Chondrocyte (in vitro differentiated cells): Measurements from ENCODE around the gene MFAP3. TPM values are rescaled to one million over a fixed set of nuclear protein-coding genes. Genes with fewer than 3 reads are reported as not detected.

Source experiments
- DNase-seq: peaks from one replicate; pipeline ENCODE4 v3.0.0; 2021; ENCODE audit warnings: mixed read lengths, low spot score
- H3K27ac Mint-ChIP-seq: one replicate; pipeline ENCODE4 v1.8.0; 2021; ENCODE audit warnings: mild to moderate bottlenecking, moderate library complexity, mixed read lengths; ENCODE audit not compliant: unreplicated experiment
- H3K27me3 Mint-ChIP-seq: 2 replicates; pipeline ENCODE4 v1.8.0; 2021; ENCODE audit warnings: low read depth, mixed read lengths
- H3K36me3 Mint-ChIP-seq: 2 replicates; pipeline ENCODE4 v1.8.0; 2021; ENCODE audit warnings: low read depth, mixed read lengths
- H3K4me1 Mint-ChIP-seq: 2 replicates; pipeline ENCODE4 v1.8.0; 2021; ENCODE audit warnings: low read depth, mild to moderate bottlenecking, mixed read lengths
- H3K4me3 Mint-ChIP-seq: one replicate; pipeline ENCODE4 v1.8.0; 2021; ENCODE audit warnings: mild to moderate bottlenecking, moderate library complexity, mixed read lengths; ENCODE audit not compliant: unreplicated experiment
- H3K9me3 Mint-ChIP-seq: 2 replicates; pipeline ENCODE4 v1.8.0; 2021; ENCODE audit warnings: low read depth, mixed read lengths
- long read RNA-seq: library from polyadenylated mRNA; stranded (forward); transcript quantifications from one replicate; pipeline ENCODE4 v2.0.0, GENCODE V29; 2021
- total RNA-seq: library from RNA; stranded (reverse); gene quantifications from 3 replicates; pipeline ENCODE4 v1.2.1, GENCODE V29; 2021
- TF ChIP-seq, protein P1 (sequence below): fragments of 200-600 bp; sonication (generic); IDR thresholded peaks from 2 replicates; pipeline ENCODE4 v1.5.0; 2021; ENCODE audit warnings: antibody characterized with exemption, mild to moderate bottlenecking, moderate library complexity

Gene MFAP3
- total RNA-seq: 38.2 to 39.4 TPM (median 39.0 TPM) in 3 replicates
- long read RNA-seq, transcript MFAP3-212 (3 exons, 643 nt): major isoform, 37 of 53 reads
- long read RNA-seq, partial matches to known transcripts: 5 of 53 reads
- long read RNA-seq, other reads (novel, unspliced or antisense): 9 of 53 reads

DNA sequence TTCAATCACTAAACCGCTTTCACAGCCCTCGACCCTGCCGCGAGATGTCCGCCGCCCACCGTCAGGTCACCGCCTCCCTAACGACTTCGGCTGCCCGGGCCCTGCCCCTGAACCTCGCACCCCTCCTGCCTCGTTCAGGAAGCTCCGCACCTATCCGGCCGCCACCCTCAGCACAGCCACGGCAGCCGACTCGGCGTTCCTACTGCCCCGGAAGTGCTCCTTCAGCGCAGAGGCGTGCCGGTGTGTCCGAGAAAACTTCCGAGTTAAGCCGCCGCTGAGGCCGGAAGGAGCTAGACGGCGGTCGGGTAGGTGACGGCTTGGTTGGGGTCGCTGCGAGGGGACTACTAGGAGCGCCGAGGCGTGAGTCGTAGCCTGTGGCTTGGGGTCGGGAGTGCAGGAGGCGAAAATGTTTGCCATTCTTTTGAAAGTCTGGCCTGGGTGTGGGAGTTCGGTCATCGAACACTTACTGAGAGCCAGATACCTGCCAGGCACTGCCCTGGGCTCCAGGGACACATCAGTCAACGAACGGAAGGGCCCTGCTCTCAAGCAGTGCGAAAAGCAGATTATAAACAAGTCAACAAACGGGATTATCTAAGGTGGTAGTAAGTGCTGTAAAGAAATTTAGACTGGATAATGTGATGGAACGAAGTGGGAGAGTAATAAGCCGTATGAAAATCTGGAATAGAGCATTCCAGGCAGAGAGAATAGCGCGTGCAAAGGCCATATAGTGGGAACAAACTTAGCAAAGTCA lies at the start of gene MFAP3, which contains the start of gene FAM114A2:
Gene MFAP3 (plus strand): TSS at position 261 of the 751 bp plus-strand sequence. CDS start 10,756 bp downstream, outside the sequence.
Gene FAM114A2 (minus strand): TSS at position 204 of the 751 bp plus-strand sequence. CDS start 3,957 bp downstream, outside the sequence.
- H3K27me3 Mint-ChIP-seq: no peaks in the 10 kb centered on the region
- H3K4me3 Mint-ChIP-seq: peak within 1 kb of the TSS; percentile 93
- H3K27ac Mint-ChIP-seq: peak within 1 kb of the TSS; percentile 95
- no peaks in the 10 kb centered on the region for H3K9me3 Mint-ChIP-seq
- no peaks in the 10 kb centered on the region for H3K36me3 Mint-ChIP-seq
- TF ChIP-seq, protein P1, sequence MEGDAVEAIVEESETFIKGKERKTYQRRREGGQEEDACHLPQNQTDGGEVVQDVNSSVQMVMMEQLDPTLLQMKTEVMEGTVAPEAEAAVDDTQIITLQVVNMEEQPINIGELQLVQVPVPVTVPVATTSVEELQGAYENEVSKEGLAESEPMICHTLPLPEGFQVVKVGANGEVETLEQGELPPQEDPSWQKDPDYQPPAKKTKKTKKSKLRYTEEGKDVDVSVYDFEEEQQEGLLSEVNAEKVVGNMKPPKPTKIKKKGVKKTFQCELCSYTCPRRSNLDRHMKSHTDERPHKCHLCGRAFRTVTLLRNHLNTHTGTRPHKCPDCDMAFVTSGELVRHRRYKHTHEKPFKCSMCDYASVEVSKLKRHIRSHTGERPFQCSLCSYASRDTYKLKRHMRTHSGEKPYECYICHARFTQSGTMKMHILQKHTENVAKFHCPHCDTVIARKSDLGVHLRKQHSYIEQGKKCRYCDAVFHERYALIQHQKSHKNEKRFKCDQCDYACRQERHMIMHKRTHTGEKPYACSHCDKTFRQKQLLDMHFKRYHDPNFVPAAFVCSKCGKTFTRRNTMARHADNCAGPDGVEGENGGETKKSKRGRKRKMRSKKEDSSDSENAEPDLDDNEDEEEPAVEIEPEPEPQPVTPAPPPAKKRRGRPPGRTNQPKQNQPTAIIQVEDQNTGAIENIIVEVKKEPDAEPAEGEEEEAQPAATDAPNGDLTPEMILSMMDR: no peak
- H3K4me1 Mint-ChIP-seq: peaks cover 31% of the 10 kb centered on the region
- DNase-seq: peak; percentile 96

DNA sequence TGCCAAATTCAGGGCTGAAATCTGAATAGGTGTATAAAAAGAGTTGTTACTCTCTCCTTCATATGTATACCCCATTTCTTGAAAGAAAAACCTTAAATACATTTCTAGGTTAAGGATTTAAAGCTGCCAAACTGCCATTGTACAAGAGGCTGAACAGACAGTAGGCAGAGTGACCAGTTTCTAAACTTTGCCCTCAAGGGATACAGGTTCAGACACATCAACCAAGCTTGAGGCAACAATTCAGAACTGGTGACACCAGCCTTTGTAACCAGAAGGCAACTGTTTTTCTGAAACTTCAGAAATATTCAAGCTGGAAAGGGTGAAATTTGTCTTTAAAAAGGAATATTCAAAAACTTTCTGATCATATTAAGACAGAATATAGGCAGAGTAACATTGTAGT lies 47.6 kb upstream of the MFAP3 start:
- H3K9me3 Mint-ChIP-seq: no peaks in the 10 kb centered on the region
- DNase-seq: no peak
- no peaks in the 10 kb centered on the region for H3K27me3 Mint-ChIP-seq
- TF ChIP-seq, protein P1: no peak
- no peak overlapping the region for H3K27ac Mint-ChIP-seq
- peaks cover 16% of the 10 kb centered on the region for H3K36me3 Mint-ChIP-seq
- H3K4me3 Mint-ChIP-seq: no peak overlapping the region
- H3K4me1 Mint-ChIP-seq: no peaks in the 10 kb centered on the region

DNA sequence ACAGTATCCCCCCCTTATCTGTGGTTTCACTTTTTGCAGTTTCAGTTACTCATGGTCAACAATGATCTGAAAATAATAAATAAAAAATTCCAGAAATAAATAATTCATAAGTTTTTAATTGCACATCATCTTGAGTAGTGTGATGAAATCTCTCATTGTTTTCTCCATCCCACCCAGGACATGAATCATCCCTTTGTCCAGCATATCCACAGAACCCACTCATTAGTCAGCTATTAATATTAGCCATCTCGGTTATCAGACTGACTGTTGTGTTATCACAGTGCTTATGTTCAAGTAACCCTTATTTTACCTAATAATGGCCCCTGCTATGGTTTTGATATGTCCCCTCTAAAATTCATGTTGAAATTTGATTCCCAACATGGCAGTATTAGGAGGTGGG lies 40.8 kb upstream of the MFAP3 start:
- no peak overlapping the region for H3K4me3 Mint-ChIP-seq
- TF ChIP-seq, protein P1: no peak
- H3K27ac Mint-ChIP-seq: no peak overlapping the region
- DNase-seq: no peak
- peaks cover 3% of the 10 kb centered on the region for H3K9me3 Mint-ChIP-seq
- H3K4me1 Mint-ChIP-seq: no peaks in the 10 kb centered on the region
- H3K27me3 Mint-ChIP-seq: no peaks in the 10 kb centered on the region
- peaks cover 23% of the 10 kb centered on the region for H3K36me3 Mint-ChIP-seq

DNA sequence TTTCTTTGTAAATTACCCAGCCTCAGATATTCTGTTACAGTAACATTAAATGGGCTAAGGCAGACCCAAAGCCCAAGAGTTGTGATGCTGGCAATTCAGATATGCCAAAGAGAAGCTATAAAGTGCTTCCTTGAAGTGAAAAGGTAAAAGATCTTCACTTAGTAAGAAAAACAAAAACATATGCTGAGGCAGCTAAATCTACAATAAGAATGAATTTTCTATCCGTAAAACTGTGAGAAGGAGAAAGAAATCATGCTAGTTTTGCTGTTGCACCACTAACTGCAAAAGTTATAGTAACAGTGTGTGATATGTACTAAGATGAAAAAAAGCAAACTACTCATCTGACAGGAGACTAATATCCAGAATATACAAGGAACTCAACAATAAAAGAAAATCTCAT lies 40.0 kb upstream of the MFAP3 start:
- no peaks in the 10 kb centered on the region for H3K4me1 Mint-ChIP-seq
- peaks cover 3% of the 10 kb centered on the region for H3K9me3 Mint-ChIP-seq
- H3K27ac Mint-ChIP-seq: no peak overlapping the region
- no peak for DNase-seq
- TF ChIP-seq, protein P1: no peak
- no peaks in the 10 kb centered on the region for H3K27me3 Mint-ChIP-seq
- peaks cover 23% of the 10 kb centered on the region for H3K36me3 Mint-ChIP-seq
- H3K4me3 Mint-ChIP-seq: no peak overlapping the region

DNA sequence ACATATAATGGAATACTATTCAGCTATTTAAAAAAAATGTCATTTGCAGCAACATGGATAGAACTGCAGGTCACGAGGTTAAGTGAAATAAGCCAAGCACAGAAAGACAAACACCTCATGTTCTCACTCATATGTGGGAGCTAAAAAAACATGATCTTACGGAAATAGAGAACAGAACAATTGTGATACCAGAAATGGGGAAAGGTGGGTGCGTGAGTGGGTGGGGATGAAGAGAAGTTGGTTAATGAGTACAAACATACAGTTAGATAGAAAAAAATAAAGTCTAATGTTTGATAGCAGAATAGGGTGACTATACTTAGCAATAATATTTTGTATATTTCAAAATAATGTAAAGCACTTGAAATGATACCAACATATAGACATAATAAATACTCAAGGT lies 38.8 kb upstream of the MFAP3 start:
- DNase-seq: no peak
- H3K27ac Mint-ChIP-seq: no peak overlapping the region
- H3K36me3 Mint-ChIP-seq: peaks cover 22% of the 10 kb centered on the region
- TF ChIP-seq, protein P1: no peak
- no peak overlapping the region for H3K4me3 Mint-ChIP-seq
- peaks cover 3% of the 10 kb centered on the region for H3K9me3 Mint-ChIP-seq
- no peaks in the 10 kb centered on the region for H3K27me3 Mint-ChIP-seq
- H3K4me1 Mint-ChIP-seq: no peaks in the 10 kb centered on the region
